K562 (cell line): ENCODE measurements around the gene UNC80.

Source experiments
- CTCF ChIP-seq, 3 experiments: IDR thresholded peaks in 2 of 3; conservative IDR thresholded peaks in 1 of 3; 2 replicates each; pipeline ENCODE4 v1.5.1; 2011 to 2012; ENCODE audit warnings: low read length in 3 of 3, mild to moderate bottlenecking in 3 of 3, control low read depth in 2 of 3, improper control_type of control experiment in 1 of 3, inconsistent platforms in 1 of 3, low read depth in 1 of 3, mixed read lengths in 1 of 3, moderate library complexity in 1 of 3; ENCODE audit not compliant: insufficient read depth in 2 of 3
- DPF2 ChIP-seq: fragments of 450-650 bp; IDR thresholded peaks from 2 replicates; pipeline ENCODE4 v1.6.1; 2016
- EGR1 ChIP-seq: fragments of 450-650 bp; conservative IDR thresholded peaks from 2 replicates; pipeline ENCODE4 v1.6.1; 2017; ENCODE audit warnings: mild to moderate bottlenecking
- EP300 ChIP-seq: IDR thresholded peaks from 2 replicates; pipeline ENCODE4 v1.6.1; 2012; ENCODE audit warnings: low read length, improper control_type of control experiment
- MXI1 ChIP-seq: IDR thresholded peaks from 2 replicates; pipeline ENCODE4 v1.6.1; 2011; ENCODE audit warnings: low read depth, mild to moderate bottlenecking, improper control_type of control experiment, low read length
- NCOA1 ChIP-seq: fragments of 450-650 bp; IDR thresholded peaks from 2 replicates; pipeline ENCODE4 v1.6.1; 2016; ENCODE audit warnings: low read depth
- RBM14 ChIP-seq: fragments of 200-400 bp; formaldehyde crosslinking; IDR thresholded peaks from 2 replicates; pipeline ENCODE4 v1.6.1; 2018; ENCODE audit warnings: low read depth, mild to moderate bottlenecking, low read length, moderate library complexity, borderline replicate concordance; ENCODE audit not compliant: insufficient read depth
- THRA ChIP-seq: fragments of 450-650 bp; IDR thresholded peaks from 2 replicates; pipeline ENCODE4 v1.6.1; 2017; ENCODE audit warnings: mild to moderate bottlenecking, moderate library complexity

- TF ChIP-seq MXI1: no peak
- TF ChIP-seq CTCF (IDR thresholded peaks at IDR 0.05 in 2 of 3, conservative IDR thresholded peaks at IDR 0.05 in 1 of 3; ENCODE audit: insufficient read depth in 2 of 3, low read depth in 1 of 3, low read length in 3 of 3): no peak
- TF ChIP-seq EGR1: no peak
- no peak for TF ChIP-seq NCOA1
- no peak for TF ChIP-seq DPF2
- TF ChIP-seq THRA: no peak
- TF ChIP-seq RBM14: no peak
- TF ChIP-seq EP300: no peak
Measured at GRCh38 chr2:210009896-210010295, 238.3 kb downstream of the UNC80 start.
